ENCODE results near the gene HAVCR2. TPM values are rescaled to one million over a fixed set of nuclear protein-coding genes. Genes with fewer than 3 reads are reported as not detected.
A peak's percentile ranks its signal among the peaks of the same experiment; 100 is the strongest.

HAVCR2 gene
- total and polyA plus RNA-seq, 9 of the 15 experiments (the other 6 are each of a cell fraction or from before 2014, with no cell fraction given), result 0.04 to 0.11 (median 0.06) TPM; not detected in 5

GRCh38 chr5:157142317-157143126, 33.7 kb upstream of the HAVCR2 start, which contains the start of gene MED7 (continued):
- TF ChIP-seq DIDO1 (tag; IDR thresholded peaks at IDR 0.05; ENCODE audit: low read depth) (no peak), NFIX (CRISPR knock-in tag; IDR thresholded peaks at IDR 0.05; ENCODE audit: low read depth) (no peak), ZBTB5 (IDR thresholded peaks at IDR 0.05) (no peak), WHSC1 (IDR thresholded peaks at IDR 0.05; ENCODE audit: low read length) (no peak), SIN3B (IDR thresholded peaks at IDR 0.05; ENCODE audit: low read depth) (no peak), TEAD2 (tag; IDR thresholded peaks at IDR 0.05) (no peak), THRA (IDR thresholded peaks at IDR 0.05) (no peak), ZNF512 (tag; IDR thresholded peaks at IDR 0.05) (no peak), FOXO4 (CRISPR knock-in tag; IDR thresholded peaks at IDR 0.05) (no peak), SNIP1 (IDR thresholded peaks at IDR 0.05; ENCODE audit: low read depth) (no peak), BRD9 (IDR thresholded peaks at IDR 0.05; ENCODE audit: low read depth, partially characterized antibody) (peak; percentile 65), IRF1 (CRISPR knock-in tag; IDR thresholded peaks at IDR 0.05; ENCODE audit: borderline replicate concordance) (no peak), COPS2 (conservative IDR thresholded peaks at IDR 0.05) (no peak), SMARCA5 (IDR thresholded peaks at IDR 0.05) (no peak)
- TF ChIP-seq, protein P1, sequence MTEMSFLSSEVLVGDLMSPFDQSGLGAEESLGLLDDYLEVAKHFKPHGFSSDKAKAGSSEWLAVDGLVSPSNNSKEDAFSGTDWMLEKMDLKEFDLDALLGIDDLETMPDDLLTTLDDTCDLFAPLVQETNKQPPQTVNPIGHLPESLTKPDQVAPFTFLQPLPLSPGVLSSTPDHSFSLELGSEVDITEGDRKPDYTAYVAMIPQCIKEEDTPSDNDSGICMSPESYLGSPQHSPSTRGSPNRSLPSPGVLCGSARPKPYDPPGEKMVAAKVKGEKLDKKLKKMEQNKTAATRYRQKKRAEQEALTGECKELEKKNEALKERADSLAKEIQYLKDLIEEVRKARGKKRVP (CRISPR knock-in tag; IDR thresholded peaks at IDR 0.05), result 0 out of 2 replicates have a peak, but pooled peaks have one; percentile 6
- TF ChIP-seq, protein P2, sequence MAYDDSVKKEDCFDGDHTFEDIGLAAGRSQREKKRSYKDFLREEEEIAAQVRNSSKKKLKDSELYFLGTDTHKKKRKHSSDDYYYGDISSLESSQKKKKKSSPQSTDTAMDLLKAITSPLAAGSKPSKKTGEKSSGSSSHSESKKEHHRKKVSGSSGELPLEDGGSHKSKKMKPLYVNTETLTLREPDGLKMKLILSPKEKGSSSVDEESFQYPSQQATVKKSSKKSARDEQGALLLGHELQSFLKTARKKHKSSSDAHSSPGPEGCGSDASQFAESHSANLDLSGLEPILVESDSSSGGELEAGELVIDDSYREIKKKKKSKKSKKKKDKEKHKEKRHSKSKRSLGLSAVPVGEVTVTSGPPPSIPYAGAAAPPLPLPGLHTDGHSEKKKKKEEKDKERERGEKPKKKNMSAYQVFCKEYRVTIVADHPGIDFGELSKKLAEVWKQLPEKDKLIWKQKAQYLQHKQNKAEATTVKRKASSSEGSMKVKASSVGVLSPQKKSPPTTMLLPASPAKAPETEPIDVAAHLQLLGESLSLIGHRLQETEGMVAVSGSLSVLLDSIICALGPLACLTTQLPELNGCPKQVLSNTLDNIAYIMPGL (CRISPR knock-in tag; IDR thresholded peaks at IDR 0.05), result no peak

Data from K562 (cell line).